Lower leg skin (tissue), 3 donors: Measurements from ENCODE around the gene OR8D4.

Experiments
- CTCF ChIP-seq, 3 donors: fragments of 450-650 bp; IDR thresholded peaks; one replicate each; pipeline ENCODE4 v1.5.1; 2016; ENCODE audit warnings: antibody characterized with exemption in 3 of 3, mild to moderate bottlenecking in 3 of 3, moderate library complexity in 2 of 3
- POLR2A ChIP-seq, 2 donors: fragments of 450-650 bp; IDR thresholded peaks; one replicate each; pipeline ENCODE4 v1.6.1; 2016 to 2017; ENCODE audit warnings: antibody characterized with exemption in 2 of 2, mild to moderate bottlenecking in 1 of 2, moderate library complexity in 1 of 2

DNA sequence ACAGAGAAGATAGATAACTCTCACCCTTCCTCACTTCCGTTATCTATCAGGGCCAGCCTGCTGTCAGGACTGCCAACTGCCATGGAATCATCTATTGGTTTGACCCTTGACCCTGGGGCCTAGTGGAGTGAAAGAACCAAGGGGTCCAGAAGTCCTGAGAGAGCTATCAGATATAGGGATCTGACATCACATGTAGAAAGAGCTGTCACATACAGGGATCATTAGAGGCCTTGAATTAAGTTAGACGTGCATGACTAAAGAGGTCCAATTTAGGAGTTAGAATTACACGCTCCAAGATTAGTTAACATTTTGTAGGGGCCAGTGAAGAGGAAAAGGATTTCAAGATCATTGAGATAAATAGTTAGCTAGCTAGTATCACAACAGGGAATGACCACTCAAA lies 16.4 kb upstream of the OR8D4 start, which contains the start of gene TMEM225:
- TF ChIP-seq CTCF (IDR thresholded peaks at IDR 0.05) (no peak), POLR2A (IDR thresholded peaks at IDR 0.05) (no peak)
